ENCODE results near the gene SPATA21.

The SPATA21 gene

GRCh38 chr1:16418823-16419425 lies 18.3 kb downstream of the SPATA21 start:
- no peak for TF ChIP-seq TAF1 (IDR thresholded peaks at IDR 0.05; ENCODE audit: borderline replicate concordance, insufficient read depth, low read length)
- no peak for TF ChIP-seq POLR2AphosphoS5 (IDR thresholded peaks at IDR 0.05; ENCODE audit: low read depth, low read length)
- no peak for TF ChIP-seq SIN3A (IDR thresholded peaks at IDR 0.05; ENCODE audit: borderline replicate concordance, insufficient read depth, low read length)
- TF ChIP-seq, protein P1, sequence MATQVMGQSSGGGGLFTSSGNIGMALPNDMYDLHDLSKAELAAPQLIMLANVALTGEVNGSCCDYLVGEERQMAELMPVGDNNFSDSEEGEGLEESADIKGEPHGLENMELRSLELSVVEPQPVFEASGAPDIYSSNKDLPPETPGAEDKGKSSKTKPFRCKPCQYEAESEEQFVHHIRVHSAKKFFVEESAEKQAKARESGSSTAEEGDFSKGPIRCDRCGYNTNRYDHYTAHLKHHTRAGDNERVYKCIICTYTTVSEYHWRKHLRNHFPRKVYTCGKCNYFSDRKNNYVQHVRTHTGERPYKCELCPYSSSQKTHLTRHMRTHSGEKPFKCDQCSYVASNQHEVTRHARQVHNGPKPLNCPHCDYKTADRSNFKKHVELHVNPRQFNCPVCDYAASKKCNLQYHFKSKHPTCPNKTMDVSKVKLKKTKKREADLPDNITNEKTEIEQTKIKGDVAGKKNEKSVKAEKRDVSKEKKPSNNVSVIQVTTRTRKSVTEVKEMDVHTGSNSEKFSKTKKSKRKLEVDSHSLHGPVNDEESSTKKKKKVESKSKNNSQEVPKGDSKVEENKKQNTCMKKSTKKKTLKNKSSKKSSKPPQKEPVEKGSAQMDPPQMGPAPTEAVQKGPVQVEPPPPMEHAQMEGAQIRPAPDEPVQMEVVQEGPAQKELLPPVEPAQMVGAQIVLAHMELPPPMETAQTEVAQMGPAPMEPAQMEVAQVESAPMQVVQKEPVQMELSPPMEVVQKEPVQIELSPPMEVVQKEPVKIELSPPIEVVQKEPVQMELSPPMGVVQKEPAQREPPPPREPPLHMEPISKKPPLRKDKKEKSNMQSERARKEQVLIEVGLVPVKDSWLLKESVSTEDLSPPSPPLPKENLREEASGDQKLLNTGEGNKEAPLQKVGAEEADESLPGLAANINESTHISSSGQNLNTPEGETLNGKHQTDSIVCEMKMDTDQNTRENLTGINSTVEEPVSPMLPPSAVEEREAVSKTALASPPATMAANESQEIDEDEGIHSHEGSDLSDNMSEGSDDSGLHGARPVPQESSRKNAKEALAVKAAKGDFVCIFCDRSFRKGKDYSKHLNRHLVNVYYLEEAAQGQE (IDR thresholded peaks at IDR 0.05; ENCODE audit: insufficient read depth in 1 of 2, low read depth in 2 of 2, low read length in 2 of 2) = no peak
- no peak for TF ChIP-seq FOXP2 (optimal IDR thresholded peaks at IDR 0.05; ENCODE audit: borderline replicate concordance, extremely low read depth, extremely low read length, insufficient read depth)

- TF ChIP-seq, protein P1 (IDR thresholded peaks at IDR 0.05; ENCODE audit: insufficient read depth in 1 of 2, low read depth in 2 of 2, low read length in 2 of 2) = no peak
- TF ChIP-seq POLR2AphosphoS5 (IDR thresholded peaks at IDR 0.05; ENCODE audit: low read depth, low read length) (no peak), FOXP2 (optimal IDR thresholded peaks at IDR 0.05; ENCODE audit: borderline replicate concordance, extremely low read depth, extremely low read length, insufficient read depth) (no peak), SIN3A (IDR thresholded peaks at IDR 0.05; ENCODE audit: borderline replicate concordance, insufficient read depth, low read length) (no peak), TAF1 (IDR thresholded peaks at IDR 0.05; ENCODE audit: borderline replicate concordance, insufficient read depth, low read length) (no peak)
Measured at GRCh38 chr1:16413191-16413590, 24.0 kb downstream of the SPATA21 start.

GRCh38 chr1:16410803-16411202 lies 26.4 kb downstream of the SPATA21 start:
- TF ChIP-seq SIN3A (IDR thresholded peaks at IDR 0.05; ENCODE audit: borderline replicate concordance, insufficient read depth, low read length) = no peak
- TF ChIP-seq TAF1 (IDR thresholded peaks at IDR 0.05; ENCODE audit: borderline replicate concordance, insufficient read depth, low read length) = no peak
- TF ChIP-seq, protein P1 (IDR thresholded peaks at IDR 0.05; ENCODE audit: insufficient read depth in 1 of 2, low read depth in 2 of 2, low read length in 2 of 2) = no peak
- TF ChIP-seq POLR2AphosphoS5 (IDR thresholded peaks at IDR 0.05; ENCODE audit: low read depth, low read length) = no peak
- TF ChIP-seq FOXP2 (optimal IDR thresholded peaks at IDR 0.05; ENCODE audit: borderline replicate concordance, extremely low read depth, extremely low read length, insufficient read depth) = no peak

DNA sequence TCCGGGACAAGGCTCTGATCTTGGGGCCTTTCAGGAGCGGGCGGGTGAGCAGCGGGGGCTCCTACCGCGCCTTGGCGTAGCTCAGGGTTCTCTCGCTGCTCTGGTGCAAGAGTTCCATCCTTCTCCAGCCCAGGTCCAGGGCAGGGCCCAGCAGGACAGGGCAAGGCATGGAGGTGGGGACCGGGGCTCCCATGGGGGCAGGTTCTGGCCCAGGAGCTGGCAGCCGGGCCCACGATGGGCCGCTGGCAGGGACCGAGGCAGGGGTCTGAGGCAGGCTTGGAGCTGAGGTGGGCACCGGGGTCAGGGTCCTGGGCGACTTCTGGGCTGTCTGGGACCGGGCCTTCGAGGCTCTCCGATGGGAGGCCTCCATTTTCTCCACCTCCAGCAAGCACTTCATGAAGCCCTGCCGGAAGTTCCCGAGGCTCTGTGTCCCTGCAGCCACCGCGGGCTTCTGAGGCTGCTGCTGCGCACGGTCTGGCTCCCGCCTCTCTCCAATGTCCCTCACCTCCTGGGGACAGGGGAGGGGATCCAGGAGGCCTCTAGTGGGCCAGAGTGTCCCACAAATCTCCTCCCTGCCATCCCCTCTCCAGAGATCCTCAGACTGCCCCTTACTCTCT lies 27.6 kb downstream of the SPATA21 start:
- TF ChIP-seq, protein P1 (IDR thresholded peaks at IDR 0.05; ENCODE audit: insufficient read depth in 1 of 2, low read depth in 2 of 2, low read length in 2 of 2) = no peak
- TF ChIP-seq TAF1 (IDR thresholded peaks at IDR 0.05; ENCODE audit: borderline replicate concordance, insufficient read depth, low read length) = no peak
- TF ChIP-seq FOXP2 (optimal IDR thresholded peaks at IDR 0.05; ENCODE audit: borderline replicate concordance, extremely low read depth, extremely low read length, insufficient read depth) = no peak
- TF ChIP-seq SIN3A (IDR thresholded peaks at IDR 0.05; ENCODE audit: borderline replicate concordance, insufficient read depth, low read length) = no peak
- no peak for TF ChIP-seq POLR2AphosphoS5 (IDR thresholded peaks at IDR 0.05; ENCODE audit: low read depth, low read length)

Measured in PFSK-1 (cell line).